GM10847 (cell line): ENCODE measurements around the gene ZFYVE28.

Source experiments
- POLR2A ChIP-seq: IDR thresholded peaks from 2 replicates; pipeline ENCODE4 v1.6.1; 2011; ENCODE audit not compliant: insufficient read length; ENCODE audit errors: extremely low read depth

The ZFYVE28 gene

DNA sequence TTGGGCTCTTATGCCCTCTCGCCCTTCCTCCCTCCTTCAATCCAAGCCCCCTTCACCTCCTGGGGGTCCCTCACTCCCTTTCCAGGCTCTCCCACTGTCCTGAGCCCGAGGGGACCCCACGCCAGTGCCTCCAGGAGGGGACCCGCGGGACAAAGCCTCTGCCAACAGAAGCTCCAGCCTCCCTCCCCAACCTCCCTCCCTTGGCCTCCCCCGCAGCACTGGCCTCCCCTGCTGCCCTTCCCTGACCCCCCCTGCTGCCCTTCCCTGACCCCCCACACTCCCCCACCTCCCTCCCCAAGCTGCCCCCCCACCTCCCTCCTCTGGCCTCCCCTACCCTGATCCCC is 85.5 kb downstream of the ZFYVE28 start:
- no peak for TF ChIP-seq POLR2A

GRCh38 chr4:2332201-2332975 is 86.1 kb downstream of the ZFYVE28 start:
- TF ChIP-seq POLR2A, result no peak

DNA sequence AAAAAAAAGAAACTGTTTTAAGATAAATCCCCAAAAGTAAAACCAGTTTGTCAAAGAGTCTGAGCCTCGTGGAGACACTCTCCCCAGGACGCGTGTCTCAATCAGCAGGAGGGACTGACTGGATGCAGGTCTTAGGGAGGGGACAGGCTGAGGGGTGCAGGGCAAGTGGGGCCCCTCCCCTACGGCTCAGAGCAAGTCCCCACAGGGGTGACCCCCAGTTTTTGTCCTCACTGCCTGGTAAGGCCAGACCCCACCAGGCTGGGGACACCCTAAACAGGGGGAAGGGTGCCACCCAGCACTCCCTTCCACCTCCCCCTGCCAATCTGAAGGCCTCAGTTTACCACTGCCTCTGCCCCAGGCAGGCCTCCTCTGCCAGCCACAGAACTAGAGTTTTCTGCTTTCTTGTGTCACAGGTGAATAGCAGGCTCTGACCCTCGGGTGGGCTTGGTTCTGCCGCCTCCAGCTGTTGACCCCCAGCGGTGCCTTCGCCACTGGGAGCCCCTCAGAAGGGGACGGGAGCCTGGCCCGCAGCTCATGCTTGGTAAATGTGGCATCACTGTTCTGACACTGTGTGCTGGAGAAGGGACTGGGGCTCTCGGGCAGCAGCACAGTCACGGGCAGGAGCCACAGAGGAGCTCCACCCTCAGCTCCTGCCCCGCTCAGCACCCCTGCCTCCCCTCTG is 86.8 kb downstream of the ZFYVE28 start:
- TF ChIP-seq POLR2A, result no peak

DNA sequence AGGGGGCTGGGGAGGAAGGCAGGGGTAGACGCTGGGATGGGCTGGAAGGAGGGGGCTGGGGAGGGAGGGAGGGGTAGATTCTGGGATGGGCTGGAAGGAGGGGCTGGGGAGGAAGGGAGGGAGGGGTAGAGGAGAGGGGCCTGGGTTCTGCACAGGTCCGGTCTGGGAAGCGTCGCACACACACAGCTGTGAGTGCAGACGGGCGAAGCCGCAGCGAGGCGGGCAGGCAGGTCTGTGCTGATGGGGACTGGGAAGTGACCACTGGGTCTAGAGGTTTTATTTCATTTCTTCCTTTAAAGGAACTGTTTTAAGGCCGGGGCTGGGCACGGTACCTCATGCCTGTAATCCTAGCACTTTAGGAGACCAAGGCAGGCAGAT is 87.4 kb downstream of the ZFYVE28 start:
- no peak for TF ChIP-seq POLR2A

DNA sequence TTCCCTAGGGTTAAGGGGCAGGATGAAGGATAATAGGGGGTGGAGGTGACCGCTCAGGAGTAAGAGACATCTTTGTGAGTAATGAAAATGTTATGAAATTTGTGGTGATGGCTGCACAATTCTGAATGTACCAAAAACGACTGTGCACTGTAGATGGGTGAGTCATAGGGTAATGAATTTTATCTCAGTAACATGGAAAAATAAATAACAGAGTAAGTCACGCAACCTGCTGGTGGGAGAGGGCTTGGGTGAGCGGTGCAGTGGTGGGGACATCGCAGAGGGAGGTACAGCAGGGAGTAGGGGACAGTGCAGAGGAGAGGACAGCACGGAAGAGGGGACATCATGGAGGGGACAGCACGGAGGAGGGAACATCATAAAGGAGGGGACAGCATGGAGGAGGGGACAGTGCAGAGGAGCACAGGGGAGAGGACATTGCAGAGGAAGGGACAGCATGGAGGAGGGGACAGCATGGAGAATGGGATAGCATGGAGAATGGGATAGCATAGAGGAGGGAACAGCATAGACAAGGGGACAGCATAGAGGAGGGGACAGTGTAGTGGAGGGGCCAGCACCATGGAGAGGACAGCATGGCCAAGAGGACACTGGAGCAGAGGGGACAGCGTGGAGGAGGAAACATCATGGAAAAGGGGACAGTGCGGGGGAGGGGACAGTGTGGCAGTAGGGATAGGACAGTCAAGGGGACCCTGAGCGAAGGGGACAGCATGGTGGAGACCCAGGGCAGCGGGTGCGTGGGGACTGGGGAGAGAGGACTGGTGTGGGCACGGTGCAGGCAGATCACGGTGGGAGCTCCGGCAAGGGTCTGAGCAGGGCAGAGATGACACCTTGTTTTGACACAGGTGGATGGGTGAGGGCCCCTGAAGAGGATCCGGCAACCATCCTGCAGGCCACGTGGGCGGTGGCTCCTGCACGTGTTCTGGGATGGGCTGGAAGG is 88.1 kb downstream of the ZFYVE28 start:
- TF ChIP-seq POLR2A, result no peak

- TF ChIP-seq POLR2A, result no peak
Measured at GRCh38 chr4:2327579-2327978, 90.9 kb downstream of the ZFYVE28 start.

- TF ChIP-seq POLR2A, result no peak
Measured at GRCh38 chr4:2324891-2325290, 93.6 kb downstream of the ZFYVE28 start.

GRCh38 chr4:2322841-2323240 is 95.6 kb downstream of the ZFYVE28 start:
- no peak for TF ChIP-seq POLR2A

- TF ChIP-seq POLR2A, result no peak
Measured at GRCh38 chr4:2322227-2322626, 96.2 kb downstream of the ZFYVE28 start.

DNA sequence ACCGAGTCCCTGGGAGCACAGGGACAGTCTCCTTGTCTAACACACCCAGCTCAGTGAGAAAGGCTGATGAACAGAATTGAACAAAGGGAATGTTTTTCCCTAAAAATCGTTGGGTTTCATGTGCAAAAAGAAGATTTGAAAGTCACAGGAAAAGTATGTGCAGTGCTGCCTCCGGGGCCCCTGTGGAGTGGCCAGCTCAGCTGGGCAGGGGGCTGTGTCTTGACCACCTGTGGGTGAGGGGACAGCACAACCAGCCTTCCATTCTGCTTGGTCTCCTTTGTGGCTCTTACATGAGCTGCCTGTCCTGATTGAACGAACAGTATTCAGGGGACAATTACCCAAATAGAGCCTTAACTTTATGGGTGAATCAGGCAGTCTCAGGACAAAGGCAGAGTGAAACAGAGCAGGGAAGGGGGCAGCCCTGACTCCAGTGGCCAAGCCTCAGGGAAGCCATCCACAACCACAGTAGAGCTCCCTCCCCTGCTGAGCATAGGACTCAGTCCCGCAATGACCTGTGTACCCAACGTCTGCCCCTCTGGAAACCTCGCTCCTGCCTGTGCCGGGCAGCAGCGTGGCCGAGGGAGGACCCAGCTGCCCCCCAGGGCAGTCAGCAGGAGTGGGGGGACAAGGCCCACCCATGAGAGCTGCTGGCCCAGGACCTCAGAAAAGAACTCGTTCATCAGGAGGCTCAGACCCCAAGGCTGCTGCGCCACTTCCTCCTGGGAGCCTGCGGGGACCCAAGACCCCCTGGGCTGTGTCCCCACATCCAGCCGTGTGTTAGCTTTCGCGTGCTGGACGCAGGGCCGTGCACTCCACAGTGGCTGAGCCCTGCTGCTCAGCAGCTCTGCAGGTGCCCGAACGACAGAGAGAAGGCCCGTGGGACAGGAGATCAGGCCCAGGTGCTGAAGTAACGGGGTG is 96.9 kb downstream of the ZFYVE28 start:
- no peak for TF ChIP-seq POLR2A

- TF ChIP-seq POLR2A, result no peak
Measured at GRCh38 chr4:2320746-2321145, 97.7 kb downstream of the ZFYVE28 start.

DNA sequence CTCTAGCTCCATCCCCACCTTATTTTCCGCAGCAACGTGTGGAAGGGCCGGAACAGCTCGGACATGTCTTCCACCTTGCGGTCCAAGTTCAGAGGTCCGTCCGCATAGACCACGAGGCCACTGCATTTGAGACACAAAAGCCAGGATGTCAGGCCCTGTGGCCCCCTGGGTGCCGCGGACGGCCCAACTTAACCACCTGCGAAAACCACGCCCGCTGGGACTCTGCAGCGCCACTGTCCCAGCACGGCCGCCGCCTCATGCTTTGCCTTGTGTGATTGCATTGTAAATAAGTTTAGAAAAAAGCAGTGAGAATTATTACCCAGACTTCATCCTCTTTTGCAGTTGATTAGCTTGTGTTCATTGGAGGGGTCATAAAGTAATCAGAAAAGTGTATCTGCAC is 98.3 kb downstream of the ZFYVE28 start:
- no peak for TF ChIP-seq POLR2A

DNA sequence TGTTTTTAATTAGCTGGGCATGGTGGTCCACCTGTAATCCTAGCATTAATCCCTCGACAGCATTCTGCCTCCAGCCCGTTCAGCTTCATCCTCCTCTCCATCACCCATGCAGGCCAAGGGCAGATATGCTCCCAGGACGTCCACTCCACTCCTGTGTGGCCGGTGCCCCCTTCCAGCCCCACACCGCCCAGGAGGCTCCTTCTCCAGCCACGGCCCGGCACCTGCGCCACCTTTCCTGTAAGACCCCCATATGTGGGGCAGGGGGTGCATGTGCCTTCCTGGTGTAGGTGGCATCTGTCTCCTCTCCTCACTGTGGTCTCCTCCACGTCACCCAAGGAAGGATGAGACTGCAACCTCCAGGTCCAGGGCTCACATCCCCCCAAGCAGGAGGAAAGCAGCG is 99.6 kb downstream of the ZFYVE28 start:
- TF ChIP-seq POLR2A, result no peak

DNA sequence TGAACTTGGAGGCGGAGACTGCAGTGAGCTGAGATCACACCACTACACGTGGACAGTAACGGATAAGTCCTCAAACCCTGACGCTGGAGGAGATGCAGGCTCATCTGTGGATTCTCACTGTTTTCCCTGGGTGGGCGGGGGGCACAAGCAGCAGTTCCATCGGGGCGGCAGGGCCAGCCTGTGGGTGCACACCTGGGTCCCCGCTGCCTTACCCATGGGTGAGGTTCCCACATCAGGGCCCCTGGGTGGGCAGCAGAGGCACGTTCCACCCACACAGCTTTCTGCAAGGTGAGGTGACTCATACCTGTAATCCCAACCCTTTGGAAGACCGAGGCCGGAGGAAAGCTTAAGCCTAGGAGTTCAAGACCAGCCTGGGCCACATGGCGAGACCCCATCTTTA is 100.0 kb downstream of the ZFYVE28 start:
- no peak for TF ChIP-seq POLR2A

DNA sequence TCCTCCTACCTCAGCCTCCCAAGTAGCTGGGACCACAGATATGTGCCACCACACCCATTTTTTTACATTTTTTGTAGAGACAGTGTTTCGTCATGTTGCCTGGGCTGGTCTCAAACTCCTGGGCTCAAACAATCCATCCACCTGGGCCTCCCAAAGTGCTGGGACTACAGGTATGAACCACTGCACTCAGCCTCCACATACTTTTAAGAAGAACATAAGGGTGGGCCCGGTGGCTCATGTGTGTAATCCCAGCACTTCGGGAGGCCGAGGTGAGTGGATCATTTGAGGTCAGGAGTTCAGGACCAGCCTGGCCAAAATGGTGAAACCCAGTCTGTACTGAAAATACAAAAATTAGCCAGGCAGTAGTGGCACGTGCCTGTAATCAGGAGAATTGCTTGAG is 105.1 kb downstream of the ZFYVE28 start:
- TF ChIP-seq POLR2A, result no peak
